ENCODE results near the gene ACRV1.
"Not testable (repeated sequence)": the region's sequence is repeated elsewhere in the genome, so short reads cannot be mapped to it uniquely, and the experiment has no call there.

ACRV1 gene

GRCh38 chr11:125680747-125681146 lies at the start of gene ACRV1:
TSS of gene ACRV1 (minus strand) at chr11:125680847. CDS start at chr11:125680780, 67 bp downstream.
- DNase-seq (ENCODE audit: low read depth, low spot score): peak; percentile 61

- no peak for DNase-seq (ENCODE audit: low read depth, low spot score)
Measured at GRCh38 chr11:125728969-125729368, 48.3 kb upstream of the ACRV1 start.

- DNase-seq (ENCODE audit: low read depth, low spot score): no peak
Measured at GRCh38 chr11:125724125-125724524, 43.5 kb upstream of the ACRV1 start.

- no peak for DNase-seq (ENCODE audit: low read depth, low spot score)
Measured at GRCh38 chr11:125720781-125721180, 40.1 kb upstream of the ACRV1 start.

GRCh38 chr11:125704686-125705085 lies 24.0 kb upstream of the ACRV1 start:
- not testable (repeated sequence) for DNase-seq (ENCODE audit: low read depth, low spot score)

- DNase-seq (ENCODE audit: low read depth, low spot score): peak; percentile 66
Measured at GRCh38 chr11:125701858-125702621, 21.4 kb upstream of the ACRV1 start.

GRCh38 chr11:125701018-125701610 lies 20.5 kb upstream of the ACRV1 start:
- no peak for DNase-seq (ENCODE audit: low read depth, low spot score)

GRCh38 chr11:125694951-125695350 lies 14.3 kb upstream of the ACRV1 start:
- no peak for DNase-seq (ENCODE audit: low read depth, low spot score)

GRCh38 chr11:125692887-125693286 lies 12.2 kb upstream of the ACRV1 start:
- DNase-seq (ENCODE audit: low read depth, low spot score): no peak

GRCh38 chr11:125690006-125690405 lies 9.4 kb upstream of the ACRV1 start:
- no peak for DNase-seq (ENCODE audit: low read depth, low spot score)

GRCh38 chr11:125689274-125689859 lies 8.7 kb upstream of the ACRV1 start:
- no peak for DNase-seq (ENCODE audit: low read depth, low spot score)

GRCh38 chr11:125688632-125689031 lies 8.0 kb upstream of the ACRV1 start:
- DNase-seq (ENCODE audit: low read depth, low spot score): no peak

- no peak for DNase-seq (ENCODE audit: low read depth, low spot score)
Measured at GRCh38 chr11:125688066-125688465, 7.4 kb upstream of the ACRV1 start.

GRCh38 chr11:125685228-125685627 lies 4.6 kb upstream of the ACRV1 start:
- DNase-seq (ENCODE audit: low read depth, low spot score): peak; percentile 26

- DNase-seq (ENCODE audit: low read depth, low spot score): no peak
Measured at GRCh38 chr11:125679837-125680236, 810 bp downstream of the ACRV1 start.

- DNase-seq (ENCODE audit: low read depth, low spot score): no peak
Measured at GRCh38 chr11:125679397-125679796, 1.2 kb downstream of the ACRV1 start.

GRCh38 chr11:125675196-125675595 lies 5.5 kb downstream of the ACRV1 start:
- no peak for DNase-seq (ENCODE audit: low read depth, low spot score)

GRCh38 chr11:125674210-125674609 lies 6.4 kb downstream of the ACRV1 start:
- no peak for DNase-seq (ENCODE audit: low read depth, low spot score)

- DNase-seq (ENCODE audit: low read depth, low spot score): no peak
Measured at GRCh38 chr11:125671561-125671960, 9.1 kb downstream of the ACRV1 start.

GRCh38 chr11:125670172-125670571 lies 10.5 kb downstream of the ACRV1 start:
- no peak for DNase-seq (ENCODE audit: low read depth, low spot score)

- DNase-seq (ENCODE audit: low read depth, low spot score): no peak
Measured at GRCh38 chr11:125667151-125667550, 13.5 kb downstream of the ACRV1 start.

GRCh38 chr11:125663910-125664309 lies 16.7 kb downstream of the ACRV1 start:
- DNase-seq (ENCODE audit: low read depth, low spot score): no peak

- no peak for DNase-seq (ENCODE audit: low read depth, low spot score)
Measured at GRCh38 chr11:125662689-125663088, 18.0 kb downstream of the ACRV1 start.

All from ELF-1 (cell line).